Globus pallidus (tissue), 1 donor: ENCODE data around the gene GDF10.

Experiments used
- DNase-seq: peaks from one replicate; pipeline ENCODE4 v3.0.0-alpha.2; 2015; ENCODE audit warnings: low spot score

GDF10 gene

DNA sequence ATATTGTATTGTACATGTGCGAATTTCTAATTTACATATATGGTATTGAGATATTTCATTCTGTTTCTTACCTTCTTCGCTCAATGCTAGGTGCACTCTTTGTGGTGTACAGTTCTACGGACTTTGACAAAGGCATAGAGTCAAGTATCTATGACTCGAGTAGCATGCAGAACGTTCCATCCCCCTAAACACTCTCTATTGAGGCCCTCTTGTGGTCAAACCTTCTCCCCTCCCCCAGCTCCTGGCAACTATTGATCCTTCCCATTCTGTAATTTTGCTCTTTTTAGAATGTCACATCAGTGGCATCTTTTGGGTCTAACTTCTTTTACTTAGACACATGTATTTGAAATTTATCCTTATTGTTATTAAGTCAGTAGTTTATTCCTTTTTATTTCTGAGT lies 30.7 kb upstream of the GDF10 start:
- no peak for DNase-seq

DNA sequence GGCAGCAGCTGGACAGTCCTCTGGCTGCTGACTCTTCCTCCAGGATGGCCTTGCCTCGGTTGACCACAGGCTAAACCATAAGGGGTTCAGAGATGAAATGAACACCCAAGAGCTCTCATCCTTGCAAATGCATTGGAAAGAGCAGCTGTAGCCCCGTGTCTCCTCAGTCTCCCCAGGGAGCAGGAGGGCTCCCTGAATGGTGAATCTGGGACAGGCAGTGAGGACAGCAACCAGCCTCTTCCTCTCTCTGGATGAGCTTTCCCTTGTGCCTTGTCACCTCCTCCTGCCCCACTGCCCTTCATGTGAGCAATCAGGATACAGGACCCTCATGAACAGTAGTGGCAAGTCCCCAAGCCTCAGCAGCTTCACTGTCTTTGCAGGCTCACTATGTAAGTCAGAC lies 23.9 kb upstream of the GDF10 start:
- no peak for DNase-seq

DNA sequence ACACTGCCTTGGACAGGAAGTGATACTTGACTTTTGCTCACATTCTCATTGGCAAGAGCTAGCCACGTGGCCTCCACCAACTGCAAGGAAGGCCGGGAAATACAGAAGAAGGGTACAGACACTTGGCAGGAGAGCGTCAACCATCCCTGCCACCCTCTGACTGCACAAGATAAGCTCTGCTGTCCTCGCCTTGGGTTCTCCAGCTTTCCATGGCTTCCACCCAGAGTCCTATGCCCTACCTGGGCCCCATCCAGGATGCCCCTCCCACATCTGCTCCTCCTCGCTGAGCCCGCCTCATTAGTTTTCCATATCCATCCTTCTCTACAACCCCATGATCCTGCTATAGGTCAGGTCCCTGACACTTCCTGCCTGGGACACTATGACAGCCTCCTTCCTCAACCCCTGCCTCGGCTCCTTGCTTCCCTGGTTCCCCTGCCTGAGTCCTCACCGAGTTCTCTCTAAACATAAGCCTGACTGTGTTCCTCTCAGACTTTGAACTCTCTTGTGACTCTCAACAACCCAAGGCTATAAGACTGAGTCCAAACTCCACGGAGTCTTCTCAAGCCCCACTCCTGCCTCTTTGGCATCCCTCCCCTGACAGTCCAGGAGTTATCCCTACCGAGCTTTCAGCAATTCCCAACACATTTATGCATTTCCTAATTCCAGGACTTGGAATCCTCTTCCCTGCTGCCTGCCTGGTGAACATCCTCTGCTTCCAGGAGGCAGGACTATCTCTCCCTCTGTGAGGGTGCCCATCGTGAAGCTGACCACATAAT lies 23.2 kb upstream of the GDF10 start:
- DNase-seq = no peak

DNA sequence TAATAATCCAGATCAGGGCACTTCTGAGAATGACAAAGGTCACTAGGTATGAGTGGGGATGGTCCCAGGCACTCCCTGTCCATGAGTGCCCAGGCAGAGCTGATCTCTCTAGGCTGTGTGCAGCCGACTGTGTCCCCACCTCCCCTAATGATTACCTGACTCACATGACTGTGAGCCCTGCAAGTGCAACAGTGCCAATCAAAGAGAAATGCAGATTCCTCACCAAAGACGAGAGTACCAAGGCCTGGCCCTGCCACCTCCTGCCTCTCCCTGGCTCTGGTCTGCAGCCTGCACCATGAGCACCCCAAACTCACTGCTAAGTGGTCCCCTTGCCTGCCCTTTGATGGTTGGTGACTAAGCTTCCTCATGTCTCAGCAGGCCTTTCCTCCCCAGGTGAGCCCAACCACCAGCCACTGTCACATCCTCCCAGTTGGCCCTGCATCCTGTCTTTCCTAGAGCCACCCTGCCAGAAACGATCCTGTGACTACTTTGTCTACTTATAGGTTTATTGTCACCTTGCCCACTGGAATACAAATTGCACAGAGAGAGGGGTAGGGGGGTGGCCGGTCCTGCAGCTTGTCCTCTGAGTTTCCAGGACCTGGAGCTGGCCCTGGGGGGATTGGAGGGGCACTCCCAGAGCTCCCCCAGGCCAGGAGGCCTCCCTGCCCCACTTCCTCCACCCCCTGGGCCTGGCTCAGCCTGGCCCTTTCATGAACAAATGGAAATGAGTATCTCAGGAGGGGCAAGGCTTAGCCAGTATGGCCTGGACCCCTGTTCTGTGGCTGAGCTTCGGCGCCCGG lies 22.4 kb upstream of the GDF10 start:
- DNase-seq = no peak

DNA sequence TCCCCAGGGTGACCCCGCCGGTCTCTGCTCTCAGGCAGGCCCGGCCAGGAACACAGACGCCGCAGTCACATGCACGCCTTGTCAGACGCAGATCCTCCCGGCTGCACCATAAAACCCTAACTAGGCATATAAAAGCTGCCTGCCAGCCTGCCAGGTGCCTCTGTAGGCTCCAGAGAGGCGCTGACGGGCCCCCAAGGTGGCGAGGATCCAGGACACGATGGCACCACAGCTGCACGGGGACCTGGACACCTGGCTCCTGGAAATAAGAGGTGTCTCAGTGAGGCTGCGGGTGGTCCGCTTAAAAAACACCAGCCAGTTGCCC lies 21.9 kb upstream of the GDF10 start:
- DNase-seq = no peak

DNA sequence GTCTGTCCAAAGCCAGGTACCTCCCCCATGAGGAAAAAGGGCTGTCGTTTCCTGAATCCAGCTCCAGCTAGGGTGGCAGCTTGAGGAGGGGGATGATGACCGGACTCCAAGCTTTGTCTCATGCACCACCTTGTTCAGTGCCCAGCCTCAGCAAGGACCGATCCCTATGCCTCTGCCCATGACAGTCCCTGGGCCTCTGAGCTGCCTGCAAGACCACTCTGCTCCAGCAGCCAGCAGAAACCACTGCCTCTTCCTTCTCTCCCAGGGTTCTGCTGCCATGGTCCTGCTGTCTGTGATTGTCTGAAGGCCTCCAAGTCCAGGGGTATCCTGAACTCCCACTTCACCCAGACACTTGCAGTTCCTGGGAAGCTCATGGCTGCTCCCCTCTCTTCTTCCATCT lies 21.3 kb upstream of the GDF10 start:
- no peak for DNase-seq

DNA sequence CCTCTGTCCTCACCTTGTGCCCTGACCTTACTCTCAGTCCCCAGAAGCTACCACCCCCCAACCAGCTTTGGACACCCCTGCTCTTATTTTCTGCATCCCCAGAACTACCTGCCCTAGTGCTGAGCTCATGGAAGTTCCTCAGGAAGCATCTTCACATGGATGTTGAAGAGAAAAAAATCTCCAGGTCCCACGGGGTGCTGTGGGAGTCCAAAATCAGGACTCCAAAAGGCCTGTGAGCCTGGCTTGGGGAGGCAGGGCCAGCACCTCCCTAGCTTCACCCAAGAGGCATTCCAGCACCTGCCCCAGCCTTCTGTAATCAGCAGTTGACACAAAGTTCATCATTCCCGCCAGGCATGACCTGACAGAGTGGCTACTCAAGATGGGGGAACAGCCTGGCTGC lies 20.7 kb upstream of the GDF10 start:
- DNase-seq = no peak

DNA sequence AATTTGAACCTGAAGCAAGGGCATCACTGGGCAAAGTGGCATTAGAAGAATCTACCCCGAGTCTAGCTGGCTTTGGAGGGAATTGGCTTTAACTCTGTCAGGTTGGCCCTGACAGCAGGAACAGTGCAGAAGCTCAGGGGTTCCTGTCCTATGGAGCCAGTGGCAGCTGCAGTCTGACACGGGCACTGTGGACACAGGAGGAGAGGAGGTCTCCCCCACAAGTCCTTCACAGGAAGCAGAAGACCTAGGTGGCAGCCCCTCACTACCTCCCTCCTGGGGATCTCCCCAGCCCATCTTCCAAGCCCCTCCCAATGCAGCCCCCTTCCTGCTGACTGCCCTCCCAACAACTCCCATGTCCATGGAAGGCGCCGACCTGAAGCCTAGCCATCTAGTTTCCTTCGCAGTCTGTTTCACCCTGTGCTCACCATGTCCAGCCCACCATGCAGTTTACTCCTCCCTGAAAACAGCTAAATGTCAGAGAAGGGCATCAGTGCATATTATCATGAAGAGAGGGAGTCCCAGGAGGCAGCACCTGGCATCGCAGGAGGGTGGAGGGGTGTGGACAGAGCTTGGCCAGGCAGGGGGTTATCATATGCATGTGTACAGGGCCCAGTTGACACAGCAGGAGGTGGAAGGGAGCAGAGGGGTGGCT lies 17.9 kb upstream of the GDF10 start:
- DNase-seq = no peak

DNA sequence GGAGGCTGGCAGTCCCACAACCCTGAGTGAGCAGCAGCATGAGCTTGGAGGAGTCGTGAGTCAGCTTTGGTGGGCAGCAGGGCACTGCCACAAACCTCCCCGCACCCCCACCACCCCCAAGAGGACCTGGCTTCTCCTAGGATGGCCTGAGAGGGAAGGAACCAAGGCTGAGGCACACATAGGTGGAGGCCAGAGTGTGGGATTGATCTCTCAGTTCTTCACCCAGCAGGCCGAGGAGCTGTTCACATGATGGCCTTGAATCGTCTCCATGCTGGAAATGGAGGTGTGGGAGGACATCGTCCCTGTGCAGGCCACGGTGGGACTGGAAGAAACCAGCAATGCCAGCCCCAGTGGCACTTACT lies 17.4 kb upstream of the GDF10 start:
- DNase-seq = no peak

DNA sequence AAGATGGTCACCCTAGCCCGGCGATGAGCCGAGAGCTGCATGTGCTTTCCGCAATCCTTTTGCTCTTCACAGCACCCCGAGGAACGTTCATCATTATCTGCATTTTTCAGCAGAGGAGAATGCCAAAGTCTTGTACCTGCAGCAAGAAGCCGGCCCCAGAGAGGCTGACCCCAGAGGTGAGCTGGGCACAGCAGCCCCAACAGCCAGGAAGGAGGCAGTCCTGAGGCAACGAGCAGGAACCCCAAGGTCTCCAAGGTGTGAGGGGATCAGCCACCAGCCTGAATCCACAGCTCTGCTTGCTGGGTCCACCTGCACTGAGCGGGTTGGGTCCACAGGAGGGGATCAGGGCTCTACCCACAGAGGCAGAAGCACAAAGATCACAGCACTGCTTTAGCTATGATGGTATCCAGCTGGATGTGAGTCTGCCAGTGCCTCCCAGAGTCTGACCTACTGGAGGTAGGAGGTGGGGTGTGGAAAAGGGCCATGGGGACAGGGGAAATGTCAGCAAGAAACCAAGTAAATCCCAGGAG lies 16.8 kb upstream of the GDF10 start:
- DNase-seq = no peak

DNA sequence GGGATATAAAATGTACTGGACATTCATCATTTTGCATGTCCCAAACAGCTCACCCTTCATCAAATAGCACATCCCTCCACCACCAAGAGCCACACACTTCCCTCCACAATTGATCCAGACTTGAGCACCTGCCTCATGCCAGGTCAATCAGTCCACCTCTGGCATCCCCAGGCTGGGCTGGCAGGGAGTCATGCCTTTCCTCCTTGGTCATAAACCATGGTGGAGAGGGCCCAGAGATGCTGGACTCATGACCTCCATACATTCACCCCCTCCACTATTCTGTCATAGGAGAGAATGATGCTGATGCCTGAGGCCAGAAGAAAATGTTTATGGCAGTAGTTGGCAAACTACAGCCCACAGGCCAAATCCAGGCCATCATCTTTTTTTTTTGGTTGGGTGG lies 16.1 kb upstream of the GDF10 start:
- DNase-seq = no peak

DNA sequence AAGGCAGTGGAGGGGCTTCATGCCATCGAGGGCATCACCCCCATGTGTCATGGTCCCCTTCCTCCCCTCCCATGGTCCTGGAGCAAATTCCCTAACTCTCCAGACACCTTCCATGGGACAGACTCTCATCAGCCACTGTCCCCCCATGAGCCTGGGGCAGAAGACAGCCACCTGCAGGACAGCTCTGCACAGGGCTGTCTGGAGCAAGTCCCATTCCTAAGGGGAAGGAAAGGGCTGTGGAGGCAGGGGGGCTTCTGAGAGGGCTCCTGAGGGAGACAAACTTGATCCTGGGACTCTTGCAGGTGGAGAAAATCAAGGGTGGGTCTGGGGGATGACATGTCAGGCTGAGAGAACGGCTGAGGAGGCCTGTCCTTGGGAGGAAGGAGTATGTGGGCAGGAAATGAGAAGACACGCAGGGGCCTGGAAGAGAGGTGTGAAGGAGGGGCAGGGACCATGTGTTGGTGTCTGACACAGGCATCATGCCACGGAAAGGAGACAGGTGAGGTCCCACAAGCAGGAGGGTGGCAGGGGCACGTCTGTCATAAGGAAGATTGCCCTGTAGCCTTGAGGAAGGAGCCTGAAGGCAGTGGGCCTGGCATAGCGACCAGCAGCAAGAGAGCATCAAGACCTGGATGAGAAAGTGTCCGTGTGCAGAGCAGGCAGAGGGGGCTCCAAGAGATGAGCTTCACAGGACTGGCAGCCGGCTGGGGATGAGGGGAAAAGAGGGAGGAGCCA lies 14.4 kb upstream of the GDF10 start:
- DNase-seq = no peak

DNA sequence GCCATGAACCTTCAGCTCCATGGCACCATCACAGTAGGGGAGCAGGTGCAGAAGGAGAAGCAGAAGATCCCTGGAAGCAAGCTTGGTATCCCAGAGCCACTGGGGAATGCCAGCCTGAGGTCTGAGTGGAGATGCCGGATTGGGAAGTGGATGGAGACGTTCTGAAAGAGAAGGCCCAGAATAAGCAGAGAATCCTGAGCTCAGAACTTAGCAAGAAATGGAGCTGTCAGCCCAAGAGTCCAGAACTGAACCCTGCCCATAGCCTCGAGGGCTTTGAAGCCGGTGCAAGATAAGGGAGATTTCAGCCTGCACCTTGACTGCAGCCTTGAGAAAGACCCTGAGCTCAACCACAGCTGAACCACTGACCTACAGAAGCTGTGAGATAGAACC lies 13.9 kb upstream of the GDF10 start:
- DNase-seq = no peak

DNA sequence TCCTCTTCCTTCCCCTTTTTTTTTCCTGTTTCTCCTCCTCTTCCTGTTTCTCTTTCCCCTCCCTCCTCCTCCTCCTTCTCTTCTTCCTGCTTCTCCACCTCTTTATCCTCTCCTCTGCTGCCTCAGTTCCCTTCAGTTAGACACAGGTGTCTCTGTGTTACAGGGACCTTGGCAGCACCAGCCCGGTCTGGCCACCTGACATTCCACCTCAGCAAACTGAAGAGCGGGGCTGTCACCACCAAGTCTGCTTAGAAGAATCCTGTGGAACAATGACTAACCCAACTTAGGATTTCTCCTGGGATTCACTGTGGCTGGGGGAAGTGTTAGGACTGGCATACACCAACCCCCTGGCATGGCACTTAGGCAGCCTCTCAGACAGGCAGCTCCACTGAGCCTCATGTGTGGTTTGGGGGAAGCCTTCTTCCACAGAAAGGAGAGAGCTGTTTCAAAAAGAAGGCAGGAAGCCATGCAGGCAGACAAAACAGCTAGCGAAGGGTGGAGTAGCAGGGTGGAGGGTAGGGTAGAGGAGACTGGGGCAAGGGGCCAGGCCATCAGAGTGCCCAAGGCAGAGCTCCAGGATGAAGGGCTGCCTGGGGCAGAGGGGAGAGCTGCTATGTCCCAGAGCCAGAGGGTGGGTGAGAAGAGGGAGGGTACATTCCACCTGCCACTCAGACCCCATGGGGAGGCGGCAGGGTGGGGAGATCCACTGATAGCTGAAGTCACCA lies 13.2 kb upstream of the GDF10 start:
- no peak for DNase-seq

DNA sequence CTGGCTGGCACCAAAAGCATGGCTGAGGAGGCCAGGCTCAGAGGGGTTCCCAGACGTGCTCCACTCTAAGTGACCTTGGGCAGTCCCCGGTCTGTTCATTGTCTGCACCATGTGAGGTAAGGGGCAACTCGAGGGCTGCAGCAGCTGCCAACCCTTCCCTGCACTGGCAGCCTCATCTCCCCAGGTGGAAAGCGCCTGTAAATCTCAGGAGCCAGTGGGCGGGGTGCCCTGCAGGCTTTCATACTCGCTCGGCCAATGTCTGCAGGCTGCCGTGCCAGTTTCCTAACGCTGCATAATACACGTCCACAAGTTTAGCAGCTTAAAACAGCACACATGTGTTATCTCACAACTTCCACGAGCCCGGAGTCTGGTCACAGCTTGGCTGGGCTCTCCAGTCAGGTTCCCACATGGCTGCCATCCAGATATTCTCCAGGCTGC lies 12.6 kb upstream of the GDF10 start:
- DNase-seq = no peak

DNA sequence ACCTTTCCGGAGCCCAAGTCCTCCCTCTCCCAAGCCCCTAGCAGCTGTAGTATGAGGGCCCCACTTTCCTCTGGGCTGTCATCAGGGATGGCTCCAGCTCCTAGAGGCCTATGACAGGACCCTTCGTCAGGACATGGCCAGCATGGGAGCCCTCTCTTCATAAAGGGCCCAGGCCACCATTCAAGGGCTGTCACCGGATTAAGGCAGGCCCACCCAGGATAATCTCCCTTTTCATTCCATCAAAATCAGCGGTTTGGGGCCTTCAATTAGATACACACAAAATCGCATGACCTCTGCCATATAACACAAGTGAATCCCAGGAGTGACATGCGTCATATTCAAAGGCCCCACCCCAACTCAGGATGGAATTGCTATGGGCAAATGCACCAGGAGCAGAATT lies 12.2 kb upstream of the GDF10 start:
- DNase-seq = no peak

DNA sequence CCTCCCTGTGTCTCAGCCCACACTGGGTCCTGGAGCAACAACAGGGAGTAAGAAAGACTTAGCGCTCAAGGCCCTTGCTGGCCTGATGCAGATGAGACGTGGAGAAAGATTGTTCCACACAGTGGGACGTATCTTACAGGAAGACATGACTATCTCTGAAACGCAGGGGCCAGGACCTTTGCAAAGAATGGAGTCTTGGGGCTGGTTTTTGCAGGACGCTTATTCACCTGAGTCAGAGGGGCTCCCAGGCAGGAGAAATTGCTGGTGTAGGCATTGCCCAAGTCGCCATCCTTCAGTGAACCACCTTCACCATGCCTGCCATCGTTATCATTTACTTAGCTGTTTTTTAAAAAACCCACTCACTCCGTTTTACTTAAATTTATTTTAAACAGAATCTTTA lies 11.8 kb upstream of the GDF10 start:
- DNase-seq = no peak

DNA sequence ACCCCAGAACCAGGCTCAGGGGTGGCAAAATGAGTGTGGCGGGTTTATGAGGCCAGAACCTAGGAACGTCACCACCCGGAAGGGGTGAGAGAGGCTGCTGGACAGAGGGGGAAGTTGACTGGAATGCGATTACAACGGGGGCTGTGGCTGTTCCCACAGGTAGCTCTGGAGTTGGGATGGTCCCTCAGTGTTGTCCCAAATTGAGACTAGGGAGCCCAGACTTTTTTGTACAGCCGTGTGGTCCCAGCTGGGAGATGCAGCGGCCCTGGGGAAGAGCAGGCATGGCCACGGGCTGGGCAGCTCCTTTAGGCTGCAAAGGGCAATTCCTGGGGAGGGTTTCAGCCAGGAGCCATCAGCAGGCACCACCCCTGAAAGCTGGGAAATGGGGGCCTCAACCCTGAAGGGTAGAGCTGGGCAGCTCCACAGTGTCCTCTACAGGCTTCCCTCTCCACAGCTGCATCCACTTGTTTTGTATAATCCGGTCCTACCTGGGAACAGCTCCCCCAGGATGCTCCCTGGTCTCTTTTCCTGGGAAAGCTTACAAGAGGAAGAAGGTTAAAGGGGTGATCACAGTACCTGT lies 11.0 kb upstream of the GDF10 start:
- no peak for DNase-seq

DNA sequence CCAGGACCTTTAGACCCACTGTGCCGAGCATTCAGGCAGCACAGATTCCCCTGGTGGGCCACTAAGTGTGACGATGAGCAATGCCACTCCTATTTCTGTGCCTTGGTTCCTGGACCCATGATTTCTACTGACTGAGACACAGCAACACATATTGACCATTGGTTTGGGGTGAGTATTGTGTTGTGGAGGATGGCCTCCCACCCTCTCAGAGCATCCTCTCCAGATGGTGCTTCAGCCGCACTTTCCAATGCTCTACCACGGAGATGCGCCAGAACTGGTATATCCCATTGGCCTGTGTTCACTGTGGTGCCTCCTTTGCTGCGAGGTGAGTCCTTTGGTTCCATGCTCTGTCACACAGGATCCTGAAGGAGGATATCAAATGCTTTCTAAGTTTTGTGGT lies 10.1 kb upstream of the GDF10 start:
- DNase-seq = no peak

DNA sequence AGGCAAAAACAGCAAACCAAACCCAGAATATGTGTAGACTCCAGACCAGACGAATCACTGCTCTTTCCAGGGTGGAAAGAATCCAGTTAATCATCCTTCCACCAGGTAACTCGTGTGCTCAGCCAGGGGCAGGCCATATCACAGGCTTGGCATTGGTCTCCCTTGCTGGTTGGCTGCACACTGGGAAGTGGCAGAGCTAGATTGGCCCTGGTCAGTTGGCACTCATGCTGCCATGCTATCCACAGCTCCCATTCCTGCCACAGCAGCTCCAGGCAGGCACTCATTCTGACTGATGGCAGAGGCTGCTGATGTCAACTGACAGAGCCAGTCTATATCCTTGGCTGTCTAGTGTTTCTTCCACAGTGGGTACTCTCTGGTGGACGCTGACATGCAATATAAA lies 9.7 kb upstream of the GDF10 start:
- DNase-seq = no peak

DNA sequence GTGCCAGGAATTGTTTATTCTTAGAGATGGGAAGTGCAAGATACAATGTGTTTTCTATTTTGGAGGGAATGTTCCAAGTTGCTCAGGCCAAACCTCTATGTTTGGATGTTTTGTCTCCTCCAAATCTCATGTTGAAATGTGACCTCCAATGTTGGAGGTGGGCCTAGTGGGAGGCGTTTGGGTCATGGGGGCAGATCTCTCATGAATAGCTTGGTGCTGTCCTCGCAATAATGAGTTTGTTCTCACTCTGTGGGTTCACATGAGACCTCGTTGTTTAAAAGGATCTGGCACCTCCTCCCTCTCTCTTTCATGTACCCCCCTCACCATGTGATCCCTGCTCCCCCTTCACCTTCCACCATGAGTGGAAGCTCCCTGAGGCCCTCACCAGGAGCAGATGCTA lies 8.3 kb upstream of the GDF10 start:
- no peak for DNase-seq
